Stomach (tissue), 9 donors: Measurements from ENCODE around the gene SORCS2. TPM values are rescaled to one million over a fixed set of nuclear protein-coding genes. Genes with fewer than 3 reads are reported as not detected.

Source experiments
- DNase-seq, 2 donors: peaks; one replicate each; pipeline versions ENCODE4 v3.0.0 to v3.0.0-alpha.2; 2013 to 2019
- H3K27ac ChIP-seq, 5 donors: fragments of 200-600 bp in 4 of 5; sonication (generic) in 4 of 5; one replicate each; pipeline ENCODE4 v1.5.1; 2013 to 2019; ENCODE audit warnings: mild to moderate bottlenecking in 1 of 5, moderate library complexity in 1 of 5
- H3K27me3 ChIP-seq, 3 donors: fragments of 200-600 bp; sonication (generic); one replicate each; pipeline ENCODE4 v1.5.1; 2017 to 2019; ENCODE audit warnings: mixed run types in 1 of 3
- H3K36me3 ChIP-seq, 4 donors: fragments of 200-600 bp; sonication (generic); 1 replicate in 3 of 4; 2 replicates in 1 of 4; pipeline ENCODE4 v1.5.1; 2016 to 2019
- H3K4me1 ChIP-seq, 4 donors: fragments of 200-600 bp; sonication (generic); one replicate each; pipeline ENCODE4 v1.5.1; 2016 to 2019
- H3K4me3 ChIP-seq, 4 donors: fragments of 200-600 bp; sonication (generic) in 3 of 4; one replicate each; pipeline ENCODE4 v1.5.1; 2016 to 2019; ENCODE audit warnings: mild to moderate bottlenecking in 1 of 4
- H3K9me3 ChIP-seq, 4 donors: fragments of 200-600 bp; sonication (generic); one replicate each; pipeline ENCODE4 v1.5.1; 2016 to 2019
- CTCF ChIP-seq, 7 experiments: fragments of 450-650 bp in 4 of 7; fragments of 200-600 bp in 3 of 7; sonication (generic) in 3 of 7; IDR thresholded peaks; one replicate each; pipeline ENCODE4 v1.5.1; 2016 to 2019; ENCODE audit warnings: antibody characterized with exemption in 7 of 7, control low read depth in 2 of 7, mild to moderate bottlenecking in 1 of 7
- EP300 ChIP-seq: sonication (generic); formaldehyde crosslinking; IDR thresholded peaks from one replicate; pipeline ENCODE4 v1.6.1; 2017; ENCODE audit warnings: antibody characterized with exemption
- POLR2A ChIP-seq, 4 donors: fragments of 450-650 bp; IDR thresholded peaks; one replicate each; pipeline ENCODE4 v1.6.1; 2016; ENCODE audit warnings: antibody characterized with exemption in 4 of 4, control low read depth in 2 of 4, mild to moderate bottlenecking in 1 of 4, moderate library complexity in 1 of 4
- POLR2AphosphoS5 ChIP-seq, 3 donors: sonication (generic); formaldehyde crosslinking; IDR thresholded peaks; one replicate each; pipeline ENCODE4 v1.6.1; 2016; ENCODE audit warnings: antibody characterized with exemption in 3 of 3
- WGBS, 5 donors: extraction: QIAGEN DNeasy Blood & Tissue Kit in 3 of 5; methylation state at CpG; one replicate each; pipeline versions ENCODE4 v1.1.5 to v1.1.7; 2013 to 2018; 5-methylcytosine and 5-hydroxymethylcytosine counted together
- intact Hi-C: fragments of 100-400 bp; cut with DNase I; formaldehyde crosslinking; loops from one replicate; pipeline ENCODE4 v1.15.1; 2023; ENCODE audit warnings: low total_unique reads
- polyA plus RNA-seq, 3 donors: library from polyadenylated mRNA; stranded (reverse); fragments of 200-250 nt; gene quantifications; one replicate each; pipeline ENCODE4 v1.2.3, GENCODE V29; 2013
- total RNA-seq, 5 donors: library from RNA; depleted of rRNA; stranded (reverse); fragments of >200 nt; gene quantifications; one replicate each; pipeline versions ENCODE4 v1.1.0 to v1.2.3, GENCODE V29; 2014 to 2016
- donor health status: healthy with polysubstance abuse.
- donor health status: Bipolar disorder and iron deficiency.
- donor health status: healthy.

SORCS2 gene
- total and polyA plus RNA-seq, 8 donors = under 0.01 to 13.0 (median 0.50) TPM; not detected in 1

- Histone ChIP-seq H3K9me3 (no peaks in the 10 kb centered on the region), H3K27me3 (peaks cover 0 to 3% (median 0%) of the 10 kb centered on the region in 3 donors), H3K4me1 (no peaks in the 10 kb centered on the region), H3K27ac (no peak overlapping the region), H3K4me3 (no peak overlapping the region), H3K36me3 (no peaks in the 10 kb centered on the region)
- no peak for DNase-seq
- 89 to 97% (median 94%) methylated on average over 3 of the region's 3 CpGs for WGBS, 5 donors
- TF ChIP-seq POLR2A (IDR thresholded peaks at IDR 0.05) (no peak), CTCF (IDR thresholded peaks at IDR 0.05) (no peak), POLR2AphosphoS5 (IDR thresholded peaks at IDR 0.05) (no peak), EP300 (no peak)
- intact Hi-C loops = no loop called here
Measured at GRCh38 chr4:7662507-7662846, 470.1 kb downstream of the SORCS2 start.

GRCh38 chr4:7663075-7663541, 470.8 kb downstream of the SORCS2 start:
- no peak for DNase-seq
- 58 to 73% (median 58%) methylated on average over 2 of the region's 2 CpGs for WGBS, 5 donors
- no peaks in the 10 kb centered on the region for H3K4me1 ChIP-seq
- TF ChIP-seq POLR2A (IDR thresholded peaks at IDR 0.05) (no peak), CTCF (IDR thresholded peaks at IDR 0.05) (no peak), EP300 (no peak), POLR2AphosphoS5 (IDR thresholded peaks at IDR 0.05) (no peak)
- no peaks in the 10 kb centered on the region for H3K9me3 ChIP-seq
- no peak overlapping the region for H3K4me3 ChIP-seq
- intact Hi-C loops = no loop called here
- no peaks in the 10 kb centered on the region for H3K36me3 ChIP-seq
- no peak overlapping the region for H3K27ac ChIP-seq
- H3K27me3 ChIP-seq = peaks cover 0 to 4% (median 0%) of the 10 kb centered on the region in 3 donors

GRCh38 chr4:7664106-7664505, 471.8 kb downstream of the SORCS2 start:
- DNase-seq = no peak
- Histone ChIP-seq H3K4me3 (no peak overlapping the region), H3K4me1 (no peaks in the 10 kb centered on the region), H3K9me3 (no peaks in the 10 kb centered on the region), H3K27ac (no peak overlapping the region), H3K36me3 (no peaks in the 10 kb centered on the region), H3K27me3 (peaks cover 0 to 10% (median 0%) of the 10 kb centered on the region in 3 donors)
- intact Hi-C loops = no loop called here
- no peak for TF ChIP-seq POLR2AphosphoS5 (IDR thresholded peaks at IDR 0.05)
- no peak for TF ChIP-seq POLR2A (IDR thresholded peaks at IDR 0.05)
- no peak for TF ChIP-seq EP300
- 81 to 89% (median 86%) methylated on average over 16 to 20 of the region's 20 CpGs for WGBS, 5 donors

- 83 to 92% (median 91%) methylated on average over 3 of the region's 3 CpGs for WGBS, 5 donors
- Histone ChIP-seq H3K36me3 (no peaks in the 10 kb centered on the region), H3K4me3 (no peak overlapping the region), H3K27ac (no peak overlapping the region), H3K9me3 (no peaks in the 10 kb centered on the region), H3K4me1 (no peaks in the 10 kb centered on the region), H3K27me3 (peaks cover 0 to 12% (median 0%) of the 10 kb centered on the region in 3 donors)
- intact Hi-C loops = no loop called here
- TF ChIP-seq EP300 (no peak), POLR2AphosphoS5 (IDR thresholded peaks at IDR 0.05) (no peak), POLR2A (IDR thresholded peaks at IDR 0.05) (no peak), CTCF (IDR thresholded peaks at IDR 0.05) (no peak)
- no peak for DNase-seq
Measured at GRCh38 chr4:7665321-7665720, 473.0 kb downstream of the SORCS2 start.

GRCh38 chr4:7666011-7666410, 473.7 kb downstream of the SORCS2 start:
- Histone ChIP-seq H3K4me1 (no peaks in the 10 kb centered on the region), H3K27ac (no peak overlapping the region), H3K4me3 (no peak overlapping the region), H3K27me3 (peaks cover 0 to 19% (median 0%) of the 10 kb centered on the region in 3 donors), H3K36me3 (no peaks in the 10 kb centered on the region), H3K9me3 (no peaks in the 10 kb centered on the region)
- DNase-seq = no peak
- 83 to 89% (median 86%) methylated on average over 15 of the region's 15 CpGs for WGBS, 5 donors
- TF ChIP-seq POLR2A (IDR thresholded peaks at IDR 0.05) (no peak), CTCF (IDR thresholded peaks at IDR 0.05) (no peak), POLR2AphosphoS5 (IDR thresholded peaks at IDR 0.05) (no peak), EP300 (no peak)
- intact Hi-C loops = no loop called here
